Right atrium auricular region (tissue), 2 donors: ENCODE measurements around the gene BTN3A1. TPM values are rescaled to one million over a fixed set of nuclear protein-coding genes. Genes with fewer than 3 reads are reported as not detected.

ENCODE experiments used
- DNase-seq: peaks from one replicate; pipeline ENCODE4 v3.0.0-alpha.2; 2019; ENCODE audit warnings: low spot score
- H3K27ac ChIP-seq, 2 donors: fragments of 200-600 bp; sonication (generic); 1 replicate in 1 of 2; 2 replicates in 1 of 2; pipeline ENCODE4 v1.5.1; 2016 to 2019
- H3K27me3 ChIP-seq, 2 donors: fragments of 200-600 bp; sonication (generic); one replicate each; pipeline versions ENCODE4 v1.5.1 to v1.6.0; 2017 to 2019
- H3K36me3 ChIP-seq: fragments of 200-600 bp; sonication (generic); one replicate; pipeline ENCODE4 v1.5.1; 2016
- H3K4me1 ChIP-seq, 2 donors: fragments of 200-600 bp; sonication (generic); one replicate each; pipeline versions ENCODE4 v1.5.1 to v1.6.0; 2017 to 2019
- H3K4me3 ChIP-seq, 2 donors: fragments of 200-600 bp; sonication (generic); 1 replicate in 1 of 2; 2 replicates in 1 of 2; pipeline ENCODE4 v1.5.1; 2017 to 2019; ENCODE audit warnings: mild to moderate bottlenecking in 1 of 2, moderate library complexity in 1 of 2
- H3K9me3 ChIP-seq, 2 donors: fragments of 200-600 bp; sonication (generic); one replicate each; pipeline ENCODE4 v1.5.1; 2019
- total RNA-seq, 2 donors: library from RNA; depleted of rRNA; stranded (reverse); fragments of >200 nt; gene quantifications; one replicate each; pipeline ENCODE4 v1.1.0, GENCODE V29; 2016
- TF ChIP-seq, protein P1 (sequence below), 2 donors: fragments of 200-600 bp; sonication (generic); IDR thresholded peaks; one replicate each; pipeline ENCODE4 v1.5.1; 2019; ENCODE audit warnings: antibody characterized with exemption in 2 of 2

Gene BTN3A1
- total RNA-seq, 2 donors from 2014 or later, result 3.6 to 6.6 TPM

- Histone ChIP-seq H3K27me3 (no peaks in the 10 kb centered on the region), H3K36me3 (peaks cover 6% of the 10 kb centered on the region), H3K27ac (no peak overlapping the region), H3K4me3 (no peak overlapping the region), H3K4me1 (no peaks in the 10 kb centered on the region), H3K9me3 (no peaks in the 10 kb centered on the region)
- DNase-seq, result no peak
- TF ChIP-seq, protein P1, sequence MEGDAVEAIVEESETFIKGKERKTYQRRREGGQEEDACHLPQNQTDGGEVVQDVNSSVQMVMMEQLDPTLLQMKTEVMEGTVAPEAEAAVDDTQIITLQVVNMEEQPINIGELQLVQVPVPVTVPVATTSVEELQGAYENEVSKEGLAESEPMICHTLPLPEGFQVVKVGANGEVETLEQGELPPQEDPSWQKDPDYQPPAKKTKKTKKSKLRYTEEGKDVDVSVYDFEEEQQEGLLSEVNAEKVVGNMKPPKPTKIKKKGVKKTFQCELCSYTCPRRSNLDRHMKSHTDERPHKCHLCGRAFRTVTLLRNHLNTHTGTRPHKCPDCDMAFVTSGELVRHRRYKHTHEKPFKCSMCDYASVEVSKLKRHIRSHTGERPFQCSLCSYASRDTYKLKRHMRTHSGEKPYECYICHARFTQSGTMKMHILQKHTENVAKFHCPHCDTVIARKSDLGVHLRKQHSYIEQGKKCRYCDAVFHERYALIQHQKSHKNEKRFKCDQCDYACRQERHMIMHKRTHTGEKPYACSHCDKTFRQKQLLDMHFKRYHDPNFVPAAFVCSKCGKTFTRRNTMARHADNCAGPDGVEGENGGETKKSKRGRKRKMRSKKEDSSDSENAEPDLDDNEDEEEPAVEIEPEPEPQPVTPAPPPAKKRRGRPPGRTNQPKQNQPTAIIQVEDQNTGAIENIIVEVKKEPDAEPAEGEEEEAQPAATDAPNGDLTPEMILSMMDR (IDR thresholded peaks at IDR 0.05), result no peak
These were observed 9.7 kb downstream of the BTN3A1 start for GRCh38 chr6:26411751-26412150.

- DNase-seq, result no peak
- Histone ChIP-seq H3K4me3 (no peak overlapping the region), H3K36me3 (peaks cover 6% of the 10 kb centered on the region), H3K9me3 (no peaks in the 10 kb centered on the region), H3K27me3 (no peaks in the 10 kb centered on the region), H3K27ac (no peak overlapping the region), H3K4me1 (no peaks in the 10 kb centered on the region)
- TF ChIP-seq, protein P1 (IDR thresholded peaks at IDR 0.05), result no peak
These were observed 10.2 kb downstream of the BTN3A1 start for GRCh38 chr6:26412228-26412627.

GRCh38 chr6:26412954-26413353 lies 10.9 kb downstream of the BTN3A1 start:
- no peak for DNase-seq
- Histone ChIP-seq H3K9me3 (no peaks in the 10 kb centered on the region), H3K4me3 (no peak overlapping the region), H3K4me1 (no peaks in the 10 kb centered on the region), H3K27ac (no peak overlapping the region), H3K36me3 (peaks cover under 1% of the 10 kb centered on the region), H3K27me3 (no peaks in the 10 kb centered on the region)
- TF ChIP-seq, protein P1 (IDR thresholded peaks at IDR 0.05), result no peak

DNA sequence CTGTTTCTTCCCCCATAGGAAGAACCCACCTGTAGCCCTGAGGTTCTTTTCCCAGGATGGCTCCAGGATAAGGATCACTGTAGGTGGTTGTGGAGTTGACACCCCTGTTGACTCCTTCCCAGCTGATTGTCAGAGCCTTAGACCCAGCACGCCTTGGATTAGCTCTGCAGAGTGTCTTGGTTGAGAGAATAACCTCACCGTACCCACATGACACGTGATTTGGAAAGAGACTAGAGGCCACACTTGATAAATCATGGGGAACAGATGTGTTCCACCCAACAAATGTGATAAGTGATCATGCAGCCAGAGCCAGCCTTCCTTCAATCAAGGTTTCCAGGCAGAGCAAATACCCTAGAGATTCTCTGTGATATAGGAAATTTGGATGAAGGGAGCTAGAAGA lies 12.2 kb downstream of the BTN3A1 start:
- Histone ChIP-seq H3K9me3 (no peaks in the 10 kb centered on the region), H3K27me3 (no peaks in the 10 kb centered on the region), H3K4me3 (no peak overlapping the region), H3K27ac (no peak overlapping the region), H3K4me1 (no peaks in the 10 kb centered on the region), H3K36me3 (no peaks in the 10 kb centered on the region)
- no peak for DNase-seq
- TF ChIP-seq, protein P1 (IDR thresholded peaks at IDR 0.05), result no peak

DNA sequence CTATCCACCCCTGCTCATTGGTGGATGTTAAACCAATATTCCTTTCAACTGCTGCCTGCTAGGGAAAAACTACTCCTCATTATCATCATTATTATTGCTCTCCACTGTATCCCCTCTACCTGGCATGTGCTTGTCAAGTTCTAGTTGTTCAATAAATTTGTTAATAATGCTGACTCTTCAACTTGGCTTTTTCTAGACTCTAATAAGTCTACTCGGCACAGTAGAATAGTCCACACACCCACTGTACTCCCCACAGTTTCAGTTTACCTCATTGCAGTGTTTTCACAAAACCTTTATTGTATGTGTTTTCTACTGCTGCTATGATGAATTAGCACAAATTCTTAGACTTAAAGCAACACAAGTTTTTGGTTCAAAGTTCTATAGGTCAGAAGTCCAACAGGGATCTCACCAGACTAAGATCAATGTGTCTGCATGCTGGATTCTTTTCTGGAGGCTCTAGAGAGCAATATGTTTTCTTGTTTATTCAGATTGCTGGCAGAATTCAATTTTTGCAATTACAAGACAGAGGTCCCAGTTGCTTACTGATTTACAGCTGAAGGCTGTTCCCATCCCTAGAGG lies 13.1 kb downstream of the BTN3A1 start:
- H3K27me3 ChIP-seq, result no peaks in the 10 kb centered on the region
- TF ChIP-seq, protein P1 (IDR thresholded peaks at IDR 0.05), result no peak
- DNase-seq, result no peak
- no peaks in the 10 kb centered on the region for H3K9me3 ChIP-seq
- H3K27ac ChIP-seq, result no peak overlapping the region
- H3K4me3 ChIP-seq, result no peak overlapping the region
- H3K4me1 ChIP-seq, result no peaks in the 10 kb centered on the region
- H3K36me3 ChIP-seq, result no peaks in the 10 kb centered on the region

DNA sequence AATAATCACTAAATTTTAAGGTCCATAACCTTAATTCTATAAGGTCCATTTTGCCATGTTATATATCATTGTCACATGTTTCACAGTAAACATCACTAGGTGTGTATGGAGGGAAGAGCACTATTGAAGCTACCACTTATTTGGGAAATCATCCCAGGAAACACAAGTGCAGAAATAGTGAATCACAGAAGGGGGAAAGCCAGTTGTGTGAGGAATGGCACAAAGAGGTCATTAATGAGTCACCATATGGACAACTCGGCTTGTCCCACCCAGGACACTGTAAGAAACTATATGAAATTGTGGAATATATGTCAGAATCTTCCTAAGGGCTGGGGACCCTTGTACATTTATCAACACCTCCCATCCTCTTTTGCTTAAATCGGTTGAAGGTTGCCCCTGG lies 13.7 kb downstream of the BTN3A1 start:
- Histone ChIP-seq H3K9me3 (no peaks in the 10 kb centered on the region), H3K27me3 (no peaks in the 10 kb centered on the region), H3K27ac (no peak overlapping the region), H3K4me1 (peaks cover 0 to 4% of the 10 kb centered on the region in 2 donors), H3K36me3 (no peaks in the 10 kb centered on the region), H3K4me3 (no peak overlapping the region)
- TF ChIP-seq, protein P1 (IDR thresholded peaks at IDR 0.05), result no peak
- DNase-seq, result no peak
